ENCODE data around the gene C6orf136. TPM values are rescaled to one million over a fixed set of nuclear protein-coding genes. Genes with fewer than 3 reads are reported as not detected.
"Not testable (repeated sequence)": the region's sequence is repeated elsewhere in the genome, so short reads cannot be mapped to it uniquely, and the experiment has no call there.

The C6orf136 gene
- total RNA-seq, 1 donor from 2014 or later, result 7.6 TPM

- no peak for TF ChIP-seq CTCF (IDR thresholded peaks at IDR 0.05; ENCODE audit: insufficient read depth, low read length, poor library complexity, severe bottlenecking)
- no peak for DNase-seq (ENCODE audit: low read depth)
- Histone ChIP-seq H3K36me3 (ENCODE audit: control insufficient read depth, insufficient read depth, low read length) (peaks cover 6% of the 10 kb centered on the region), H3K27me3 (ENCODE audit: control insufficient read depth, insufficient read depth, low read length) (no peaks in the 10 kb centered on the region), H3K4me3 (ENCODE audit: low read depth, low read length) (no peak overlapping the region)
Measured at GRCh38 chr6:30664994-30665767, 18.2 kb downstream of the C6orf136 start.

GRCh38 chr6:30666300-30666699 lies 19.4 kb downstream of the C6orf136 start:
- DNase-seq (ENCODE audit: low read depth); H3K4me3 ChIP-seq (ENCODE audit: low read depth, low read length); H3K36me3 ChIP-seq (ENCODE audit: control insufficient read depth, insufficient read depth, low read length); H3K27me3 ChIP-seq (ENCODE audit: control insufficient read depth, insufficient read depth, low read length): not testable (repeated sequence)

GRCh38 chr6:30670760-30671527 lies 24.0 kb downstream of the C6orf136 start:
- Histone ChIP-seq H3K4me3 (ENCODE audit: low read depth, low read length) (no peak overlapping the region), H3K36me3 (ENCODE audit: control insufficient read depth, insufficient read depth, low read length) (peaks cover 2% of the 10 kb centered on the region), H3K27me3 (ENCODE audit: control insufficient read depth, insufficient read depth, low read length) (no peaks in the 10 kb centered on the region)
- peak; percentile 34 for TF ChIP-seq CTCF (IDR thresholded peaks at IDR 0.05; ENCODE audit: insufficient read depth, low read length, poor library complexity, severe bottlenecking)
- no peak for DNase-seq (ENCODE audit: low read depth)

GRCh38 chr6:30672445-30673253 lies 25.7 kb downstream of the C6orf136 start, which contains the start of gene DHX16:
Gene DHX16, minus strand, starts transcription at chr6:30673006. Its CDS starts 165 bp downstream, at chr6:30672841.
- peak; percentile 79 for TF ChIP-seq CTCF (IDR thresholded peaks at IDR 0.05; ENCODE audit: insufficient read depth, low read length, poor library complexity, severe bottlenecking)
- peak within 1 kb of the TSS; percentile 87 for H3K4me3 ChIP-seq (ENCODE audit: low read depth, low read length)
- peak; percentile 90 for DNase-seq (ENCODE audit: low read depth)
- H3K27me3 ChIP-seq (ENCODE audit: control insufficient read depth, insufficient read depth, low read length), result no peaks in the 10 kb centered on the region
- peaks cover 1% of the 10 kb centered on the region for H3K36me3 ChIP-seq (ENCODE audit: control insufficient read depth, insufficient read depth, low read length)

GRCh38 chr6:30676660-30677285 lies 29.8 kb downstream of the C6orf136 start:
- TF ChIP-seq CTCF (IDR thresholded peaks at IDR 0.05; ENCODE audit: insufficient read depth, low read length, poor library complexity, severe bottlenecking), result no peak
- no peaks in the 10 kb centered on the region for H3K27me3 ChIP-seq (ENCODE audit: control insufficient read depth, insufficient read depth, low read length)
- no peak overlapping the region for H3K4me3 ChIP-seq (ENCODE audit: low read depth, low read length)
- DNase-seq (ENCODE audit: low read depth), result no peak
- peaks cover 1% of the 10 kb centered on the region for H3K36me3 ChIP-seq (ENCODE audit: control insufficient read depth, insufficient read depth, low read length)

All from kidney epithelial cell (primary cell).